Neural cell (in vitro differentiated cells): ENCODE results near the gene RXRB. TPM values are rescaled to one million over a fixed set of nuclear protein-coding genes. Genes with fewer than 3 reads are reported as not detected.

Source experiments
- H2AFZ ChIP-seq: fragments of 200-600, 300-800 bp; sonication (generic), shearing (Covaris generic); 2 replicates; pipeline ENCODE4 v1.6.0; 2014; ENCODE audit warnings: low read depth, mild to moderate bottlenecking, antibody characterized with exemption, low read length, moderate library complexity
- H3F3A ChIP-seq: fragments of 200-600 bp; shearing (Covaris generic); 2 replicates; pipeline ENCODE4 v1.6.1; 2016; ENCODE audit warnings: mild to moderate bottlenecking, moderate library complexity, mixed read lengths, antibody characterized with exemption, low read length; ENCODE audit not compliant: insufficient read depth, poor library complexity, severe bottlenecking
- H3K27ac ChIP-seq: fragments of 200-600, 300-800 bp; sonication (generic), shearing (Covaris generic); 2 replicates; pipeline ENCODE4 v1.5.1; 2014; ENCODE audit warnings: mild to moderate bottlenecking, low read length, moderate library complexity
- H3K27me3 ChIP-seq: fragments of 300-800, 200-600 bp; sonication (generic), shearing (Covaris generic); 2 replicates; pipeline ENCODE4 v1.6.0; 2014; ENCODE audit warnings: mild to moderate bottlenecking, low read depth, low read length, moderate library complexity; ENCODE audit not compliant: insufficient read depth
- H3K36me3 ChIP-seq: fragments of 300-800, 200-600 bp; sonication (generic), shearing (Covaris generic); 2 replicates; pipeline ENCODE4 v1.5.1; 2014; ENCODE audit warnings: mild to moderate bottlenecking, antibody characterized with exemption, low read length, moderate library complexity; ENCODE audit not compliant: insufficient read depth
- H3K4me2 ChIP-seq: fragments of 300-800, 200-600 bp; sonication (generic), shearing (Covaris generic); 2 replicates; pipeline ENCODE4 v1.6.0; 2014; ENCODE audit warnings: mild to moderate bottlenecking, low read length
- H3K4me3 ChIP-seq: fragments of 300-800, 200-600 bp; sonication (generic), shearing (Covaris generic); 2 replicates; pipeline ENCODE4 v1.5.1; 2014; ENCODE audit warnings: mild to moderate bottlenecking, low read length, moderate library complexity
- H3K79me2 ChIP-seq: fragments of 200-600 bp; shearing (Covaris generic); replicated peaks from 2 replicates; pipeline ENCODE4 v1.6.0; 2014; ENCODE audit warnings: mild to moderate bottlenecking, low read length, moderate library complexity; ENCODE audit not compliant: insufficient read depth
- H3K9ac ChIP-seq: fragments of 300-800, 200-600 bp; sonication (generic), shearing (Covaris generic); 2 replicates; pipeline ENCODE4 v1.6.1; 2016; ENCODE audit warnings: mild to moderate bottlenecking, low read length, mixed read lengths
- H3K9me2 ChIP-seq: fragments of 200-600 bp; shearing (Covaris generic); 2 replicates; pipeline ENCODE4 v1.6.1; 2016; ENCODE audit warnings: mild to moderate bottlenecking, low read length, mixed read lengths; ENCODE audit not compliant: insufficient read depth
- H3K9me3 ChIP-seq: fragments of 200-600, 300-800 bp; sonication (generic), shearing (Covaris generic); 2 replicates; pipeline ENCODE4 v1.6.1; 2016; ENCODE audit warnings: mild to moderate bottlenecking, mixed run types, low read length, moderate library complexity, mixed read lengths
- H4K20me1 ChIP-seq: fragments of 200-600 bp; shearing (Covaris generic); 2 replicates; pipeline ENCODE4 v1.6.1; 2016; ENCODE audit warnings: mild to moderate bottlenecking, mixed run types; ENCODE audit not compliant: insufficient read depth
- CTCF ChIP-seq: fragments of 450-650 bp; IDR thresholded peaks from 2 replicates; pipeline ENCODE4 v1.5.1; 2014; ENCODE audit warnings: antibody characterized with exemption, mild to moderate bottlenecking, moderate library complexity; ENCODE audit not compliant: poor library complexity, severe bottlenecking
- EP300 ChIP-seq: fragments of 450-650 bp; conservative IDR thresholded peaks from 2 replicates; pipeline ENCODE4 v1.6.1; 2014; ENCODE audit warnings: antibody characterized with exemption, mild to moderate bottlenecking, moderate library complexity; ENCODE audit not compliant: poor library complexity, severe bottlenecking
- MXI1 ChIP-seq: fragments of 450-650 bp; conservative IDR thresholded peaks from 2 replicates; pipeline ENCODE4 v1.6.1; 2014; ENCODE audit warnings: antibody characterized with exemption, mild to moderate bottlenecking; ENCODE audit not compliant: poor library complexity, severe bottlenecking
- POLR2AphosphoS5 ChIP-seq: IDR thresholded peaks from 2 replicates; pipeline ENCODE4 v1.6.1; 2012
- RAD21 ChIP-seq: fragments of 450-650 bp; conservative IDR thresholded peaks from 2 replicates; pipeline ENCODE4 v1.6.1; 2014; ENCODE audit warnings: antibody characterized with exemption, mild to moderate bottlenecking, moderate library complexity
- REST ChIP-seq: IDR thresholded peaks from 2 replicates; pipeline ENCODE4 v1.6.1; 2012; ENCODE audit warnings: borderline replicate concordance
- SMC3 ChIP-seq: fragments of 450-650 bp; conservative IDR thresholded peaks from 2 replicates; pipeline ENCODE4 v1.6.1; 2014; ENCODE audit warnings: antibody characterized with exemption, mild to moderate bottlenecking, moderate library complexity; ENCODE audit not compliant: poor library complexity
- TAF1 ChIP-seq: IDR thresholded peaks from 2 replicates; pipeline ENCODE4 v1.6.1; 2012; ENCODE audit warnings: low read depth
- polyA plus RNA-seq: library from polyadenylated mRNA; depleted of rRNA; stranded (reverse); fragments of >200 nt; gene quantifications from 2 replicates; pipeline ENCODE4 v1.2.3, GENCODE V29; 2014

Gene RXRB
- polyA plus RNA-seq, 1 donor from 2014 or later: 60.7 TPM

- Histone ChIP-seq H3K79me2 (no peaks in the 10 kb centered on the region), H3K9me2 (no peaks in the 10 kb centered on the region), H3K4me2 (peak overlapping the region; percentile 98), H3K27me3 (no peaks in the 10 kb centered on the region), H3K9ac (peak overlapping the region; percentile 73), H3K36me3 (no peaks in the 10 kb centered on the region), H3K9me3 (no peaks in the 10 kb centered on the region), H3K4me3 (peak overlapping the region; percentile 72), H2AFZ (peak overlapping the region; percentile 91), H4K20me1 (no peaks in the 10 kb centered on the region), H3K27ac (peak overlapping the region; percentile 76), H3F3A (peaks cover 5% of the 10 kb centered on the region)
- TF ChIP-seq MXI1: peak; percentile 33
- peak; percentile 44 for TF ChIP-seq SMC3
- peak; percentile 54 for TF ChIP-seq CTCF
- TF ChIP-seq POLR2AphosphoS5: peak; percentile 60
- no peak for TF ChIP-seq TAF1
- peak; percentile 45 for TF ChIP-seq RAD21
- TF ChIP-seq REST: peak; percentile 68
- TF ChIP-seq EP300: no peak
Measured at GRCh38 chr6:33248932-33249731, 48.7 kb upstream of the RXRB start.

GRCh38 chr6:33248643-33248931 lies 48.1 kb upstream of the RXRB start:
- no peaks in the 10 kb centered on the region for H4K20me1 ChIP-seq
- no peaks in the 10 kb centered on the region for H3K9me3 ChIP-seq
- TF ChIP-seq REST (no peak), MXI1 (peak; percentile 29), SMC3 (peak; percentile 56)
- H3K9me2 ChIP-seq: no peaks in the 10 kb centered on the region
- H3K4me2 ChIP-seq: peak overlapping the region; percentile 98
- H3K79me2 ChIP-seq: no peaks in the 10 kb centered on the region
- peak overlapping the region; percentile 72 for H3K4me3 ChIP-seq
- peak overlapping the region; percentile 72 for H3K27ac ChIP-seq
- H3K9ac ChIP-seq: peak overlapping the region; percentile 73
- no peaks in the 10 kb centered on the region for H3K36me3 ChIP-seq
- peaks cover 5% of the 10 kb centered on the region for H3F3A ChIP-seq
- H3K27me3 ChIP-seq: no peaks in the 10 kb centered on the region
- peak overlapping the region; percentile 91 for H2AFZ ChIP-seq
